Liver (tissue), 9 donors: Measurements from ENCODE around the gene ABCB4. TPM values are rescaled to one million over a fixed set of nuclear protein-coding genes. Genes with fewer than 3 reads are reported as not detected.

Source experiments
- DNase-seq: peaks from one replicate; pipeline ENCODE4 v3.0.0-alpha.2; 2017; ENCODE audit warnings: low spot score
- H3K27ac ChIP-seq, 2 donors: one replicate each; pipeline ENCODE4 v1.7.0; 2013; ENCODE audit warnings: inconsistent platforms in 2 of 2, low read length in 2 of 2, control low read depth in 1 of 2, low read depth in 1 of 2, mild to moderate bottlenecking in 1 of 2
- H3K27me3 ChIP-seq, 4 donors: one replicate each; pipeline versions ENCODE4 v1.6.1 to v1.7.0; 2013; ENCODE audit warnings: low read length in 3 of 4, inconsistent platforms in 1 of 4, mild to moderate bottlenecking in 1 of 4, moderate library complexity in 1 of 4; ENCODE audit not compliant: control insufficient read depth in 4 of 4, insufficient read depth in 4 of 4
- H3K36me3 ChIP-seq, 4 donors: one replicate each; pipeline versions ENCODE4 v1.6.1 to v1.7.0; 2013; ENCODE audit warnings: low read length in 3 of 4, mild to moderate bottlenecking in 3 of 4, low read depth in 1 of 4, moderate library complexity in 1 of 4; ENCODE audit not compliant: control insufficient read depth in 4 of 4, insufficient read depth in 3 of 4
- H3K4me1 ChIP-seq, 4 donors: one replicate each; pipeline versions ENCODE4 v1.6.1 to v1.7.0; 2013; ENCODE audit warnings: low read length in 3 of 4, mild to moderate bottlenecking in 3 of 4, moderate library complexity in 1 of 4; ENCODE audit not compliant: control insufficient read depth in 4 of 4, insufficient read depth in 4 of 4
- H3K4me3 ChIP-seq, 3 donors: one replicate each; pipeline versions ENCODE4 v1.6.1 to v1.7.0; 2013; ENCODE audit warnings: low read length in 3 of 3, control low read depth in 1 of 3, low read depth in 1 of 3, mild to moderate bottlenecking in 1 of 3
- H3K9ac ChIP-seq, 2 donors: one replicate each; pipeline ENCODE4 v1.7.0; 2013; ENCODE audit warnings: low read length in 2 of 2, mild to moderate bottlenecking in 2 of 2, moderate library complexity in 2 of 2, control low read depth in 1 of 2, low read depth in 1 of 2
- H3K9me3 ChIP-seq, 4 donors: one replicate each; pipeline versions ENCODE4 v1.6.1 to v1.7.0; 2013; ENCODE audit warnings: low read length in 3 of 4; ENCODE audit not compliant: control insufficient read depth in 4 of 4
- CTCF ChIP-seq: fragments of 150-350 bp; IDR thresholded peaks from 2 replicates; pipeline ENCODE4 v1.5.1; 2017; ENCODE audit warnings: improper control_type of control experiment, low read depth, low read length; ENCODE audit not compliant: missing input control
- EGR1 ChIP-seq, 2 donors: IDR thresholded peaks; 2 replicates each; pipeline ENCODE4 v1.6.1; 2016 to 2018; ENCODE audit warnings: antibody characterized with exemption in 2 of 2, low read depth in 2 of 2
- FOXA1 ChIP-seq: IDR thresholded peaks from 2 replicates; pipeline ENCODE4 v1.6.1; 2016; ENCODE audit warnings: antibody characterized with exemption
- FOXA2 ChIP-seq: IDR thresholded peaks from 2 replicates; pipeline ENCODE4 v1.6.1; 2016; ENCODE audit warnings: antibody characterized with exemption
- GABPA ChIP-seq, 2 donors: IDR thresholded peaks in 1 of 2; conservative IDR thresholded peaks in 1 of 2; 2 replicates each; pipeline ENCODE4 v1.6.1; 2016; ENCODE audit warnings: antibody characterized with exemption in 2 of 2, mild to moderate bottlenecking in 1 of 2, moderate library complexity in 1 of 2
- HNF4A ChIP-seq, 2 donors: conservative IDR thresholded peaks; 2 replicates each; pipeline ENCODE4 v1.6.1; 2016; ENCODE audit warnings: antibody characterized with exemption in 2 of 2, mild to moderate bottlenecking in 2 of 2
- HNF4G ChIP-seq: IDR thresholded peaks from 2 replicates; pipeline ENCODE4 v1.6.1; 2016; ENCODE audit warnings: antibody characterized with exemption
- NR2F2 ChIP-seq: IDR thresholded peaks from 2 replicates; pipeline ENCODE4 v1.6.1; 2016; ENCODE audit warnings: antibody characterized with exemption
- RAD21 ChIP-seq, 2 donors: IDR thresholded peaks; 2 replicates each; pipeline ENCODE4 v1.6.1; 2016; ENCODE audit warnings: antibody characterized with exemption in 2 of 2, mild to moderate bottlenecking in 2 of 2
- RXRA ChIP-seq, 2 donors: IDR thresholded peaks; 2 replicates each; pipeline ENCODE4 v1.6.1; 2017 to 2018; ENCODE audit warnings: antibody characterized with exemption in 2 of 2, mild to moderate bottlenecking in 1 of 2
- SP1 ChIP-seq: IDR thresholded peaks from 2 replicates; pipeline ENCODE4 v1.6.1; 2018; ENCODE audit warnings: antibody characterized with exemption, mild to moderate bottlenecking
- TAF1 ChIP-seq: conservative IDR thresholded peaks from 2 replicates; pipeline ENCODE4 v1.6.1; 2016; ENCODE audit warnings: antibody characterized with exemption, mild to moderate bottlenecking
- YY1 ChIP-seq: IDR thresholded peaks from 2 replicates; pipeline ENCODE4 v1.6.1; 2016; ENCODE audit warnings: antibody characterized with exemption, mild to moderate bottlenecking
- WGBS: extraction: QIAGEN DNeasy Blood & Tissue Kit; methylation state at CpG from one replicate; pipeline ENCODE4 v1.1.7; 2013; 5-methylcytosine and 5-hydroxymethylcytosine counted together
- polyA plus RNA-seq, 2 donors: library from polyadenylated mRNA; stranded (reverse) in 1 of 2; unstranded in 1 of 2; fragments of 200-250 nt in 1 of 2; fragments of >200 nt in 1 of 2; fragmentation: Nextera tagmentation in 1 of 2; extraction: Ambion mirVana in 1 of 2; gene quantifications; one replicate each; pipeline versions ENCODE4 v1.2.1 to v1.2.3, GENCODE V29; 2013 to 2015
- total RNA-seq, 2 donors: library from RNA; depleted of rRNA; stranded (reverse); fragments of >200 nt; gene quantifications; one replicate each; pipeline ENCODE4 v1.2.3, GENCODE V29; 2014
- TF ChIP-seq, protein P1 (sequence below): IDR thresholded peaks from 2 replicates; pipeline ENCODE4 v1.6.1; 2016; ENCODE audit warnings: antibody characterized with exemption, mild to moderate bottlenecking
- TF ChIP-seq, protein P2 (sequence below): IDR thresholded peaks from 2 replicates; pipeline ENCODE4 v1.6.1; 2016; ENCODE audit warnings: antibody characterized with exemption
- TF ChIP-seq, protein P3 (sequence below): IDR thresholded peaks from 2 replicates; pipeline ENCODE4 v1.6.1; 2016; ENCODE audit warnings: antibody characterized with exemption
- donor health status: healthy.
- donor health status: healthy.
- donor health status: healthy.
- donor health status: healthy.
- donor health status: healthy.

Gene ABCB4
- total and polyA plus RNA-seq, 4 donors: 6.7 to 409 (median 77.6) TPM

- Histone ChIP-seq H3K27ac (no peak overlapping the region), H3K4me1 (no peaks in the 10 kb centered on the region), H3K9me3 (no peaks in the 10 kb centered on the region), H3K9ac (no peak overlapping the region), H3K4me3 (no peak overlapping the region), H3K27me3 (no peaks in the 10 kb centered on the region), H3K36me3 (peaks cover 9 to 78% (median 69%) of the 10 kb centered on the region in 4 donors)
- no peak for DNase-seq
- TF ChIP-seq, protein P1, sequence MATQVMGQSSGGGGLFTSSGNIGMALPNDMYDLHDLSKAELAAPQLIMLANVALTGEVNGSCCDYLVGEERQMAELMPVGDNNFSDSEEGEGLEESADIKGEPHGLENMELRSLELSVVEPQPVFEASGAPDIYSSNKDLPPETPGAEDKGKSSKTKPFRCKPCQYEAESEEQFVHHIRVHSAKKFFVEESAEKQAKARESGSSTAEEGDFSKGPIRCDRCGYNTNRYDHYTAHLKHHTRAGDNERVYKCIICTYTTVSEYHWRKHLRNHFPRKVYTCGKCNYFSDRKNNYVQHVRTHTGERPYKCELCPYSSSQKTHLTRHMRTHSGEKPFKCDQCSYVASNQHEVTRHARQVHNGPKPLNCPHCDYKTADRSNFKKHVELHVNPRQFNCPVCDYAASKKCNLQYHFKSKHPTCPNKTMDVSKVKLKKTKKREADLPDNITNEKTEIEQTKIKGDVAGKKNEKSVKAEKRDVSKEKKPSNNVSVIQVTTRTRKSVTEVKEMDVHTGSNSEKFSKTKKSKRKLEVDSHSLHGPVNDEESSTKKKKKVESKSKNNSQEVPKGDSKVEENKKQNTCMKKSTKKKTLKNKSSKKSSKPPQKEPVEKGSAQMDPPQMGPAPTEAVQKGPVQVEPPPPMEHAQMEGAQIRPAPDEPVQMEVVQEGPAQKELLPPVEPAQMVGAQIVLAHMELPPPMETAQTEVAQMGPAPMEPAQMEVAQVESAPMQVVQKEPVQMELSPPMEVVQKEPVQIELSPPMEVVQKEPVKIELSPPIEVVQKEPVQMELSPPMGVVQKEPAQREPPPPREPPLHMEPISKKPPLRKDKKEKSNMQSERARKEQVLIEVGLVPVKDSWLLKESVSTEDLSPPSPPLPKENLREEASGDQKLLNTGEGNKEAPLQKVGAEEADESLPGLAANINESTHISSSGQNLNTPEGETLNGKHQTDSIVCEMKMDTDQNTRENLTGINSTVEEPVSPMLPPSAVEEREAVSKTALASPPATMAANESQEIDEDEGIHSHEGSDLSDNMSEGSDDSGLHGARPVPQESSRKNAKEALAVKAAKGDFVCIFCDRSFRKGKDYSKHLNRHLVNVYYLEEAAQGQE: no peak
- TF ChIP-seq HNF4G (no peak), TAF1 (no peak), RAD21 (IDR thresholded peaks at IDR 0.05) (no peak), RXRA (IDR thresholded peaks at IDR 0.05) (no peak), HNF4A (conservative IDR thresholded peaks at IDR 0.05) (no peak), CTCF (no peak), EGR1 (IDR thresholded peaks at IDR 0.05; ENCODE audit: low read depth in 2 of 2) (no peak), FOXA1 (no peak), NR2F2 (no peak)
- TF ChIP-seq, protein P2, sequence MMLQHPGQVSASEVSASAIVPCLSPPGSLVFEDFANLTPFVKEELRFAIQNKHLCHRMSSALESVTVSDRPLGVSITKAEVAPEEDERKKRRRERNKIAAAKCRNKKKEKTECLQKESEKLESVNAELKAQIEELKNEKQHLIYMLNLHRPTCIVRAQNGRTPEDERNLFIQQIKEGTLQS: no peak
- TF ChIP-seq, protein P3, sequence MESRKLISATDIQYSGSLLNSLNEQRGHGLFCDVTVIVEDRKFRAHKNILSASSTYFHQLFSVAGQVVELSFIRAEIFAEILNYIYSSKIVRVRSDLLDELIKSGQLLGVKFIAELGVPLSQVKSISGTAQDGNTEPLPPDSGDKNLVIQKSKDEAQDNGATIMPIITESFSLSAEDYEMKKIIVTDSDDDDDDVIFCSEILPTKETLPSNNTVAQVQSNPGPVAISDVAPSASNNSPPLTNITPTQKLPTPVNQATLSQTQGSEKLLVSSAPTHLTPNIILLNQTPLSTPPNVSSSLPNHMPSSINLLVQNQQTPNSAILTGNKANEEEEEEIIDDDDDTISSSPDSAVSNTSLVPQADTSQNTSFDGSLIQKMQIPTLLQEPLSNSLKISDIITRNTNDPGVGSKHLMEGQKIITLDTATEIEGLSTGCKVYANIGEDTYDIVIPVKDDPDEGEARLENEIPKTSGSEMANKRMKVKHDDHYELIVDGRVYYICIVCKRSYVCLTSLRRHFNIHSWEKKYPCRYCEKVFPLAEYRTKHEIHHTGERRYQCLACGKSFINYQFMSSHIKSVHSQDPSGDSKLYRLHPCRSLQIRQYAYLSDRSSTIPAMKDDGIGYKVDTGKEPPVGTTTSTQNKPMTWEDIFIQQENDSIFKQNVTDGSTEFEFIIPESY: no peak
Observed at GRCh38 chr7:87435546-87435945, 39.9 kb downstream of the ABCB4 start.

DNA sequence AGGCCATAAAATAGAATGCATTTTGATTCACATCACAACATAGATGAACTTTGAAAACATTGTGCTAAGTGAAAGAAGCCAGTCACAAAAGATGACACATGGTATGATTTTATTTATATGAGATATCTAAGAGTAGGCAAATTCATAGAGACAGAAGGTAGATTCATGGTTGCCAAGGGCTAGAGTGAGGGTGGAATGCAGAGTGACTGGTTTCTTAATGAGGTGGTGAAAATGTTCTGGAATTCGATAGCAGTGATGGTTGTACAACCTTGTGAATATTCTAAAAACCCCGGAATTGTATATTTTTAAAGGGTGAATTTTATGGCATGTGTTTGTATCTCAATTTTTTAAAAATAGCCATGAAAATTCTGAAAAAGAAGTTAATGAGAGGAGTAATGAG lies 42.9 kb downstream of the ABCB4 start:
- H3K9me3 ChIP-seq: no peaks in the 10 kb centered on the region
- no peak overlapping the region for H3K27ac ChIP-seq
- DNase-seq: no peak
- WGBS: 93% methylated on average over 2 of the region's 2 CpGs
- H3K4me3 ChIP-seq: no peak overlapping the region
- H3K4me1 ChIP-seq: no peaks in the 10 kb centered on the region
- peaks cover 8 to 70% (median 59%) of the 10 kb centered on the region in 4 donors for H3K36me3 ChIP-seq
- H3K9ac ChIP-seq: no peak overlapping the region
- H3K27me3 ChIP-seq: no peaks in the 10 kb centered on the region
- TF ChIP-seq HNF4A (conservative IDR thresholded peaks at IDR 0.05) (no peak), YY1 (no peak), TAF1 (no peak), FOXA2 (no peak), HNF4G (no peak), RXRA (IDR thresholded peaks at IDR 0.05) (no peak), FOXA1 (no peak), SP1 (no peak), RAD21 (IDR thresholded peaks at IDR 0.05) (no peak), CTCF (no peak), GABPA (IDR thresholded peaks at IDR 0.05 in 1 of 2, conservative IDR thresholded peaks at IDR 0.05 in 1 of 2) (no peak)
- TF ChIP-seq, protein P3: no peak
- TF ChIP-seq, protein P2: no peak
